Subcutaneous adipose tissue (tissue), 4 donors: ENCODE results near the gene XK. TPM values are rescaled to one million over a fixed set of nuclear protein-coding genes. Genes with fewer than 3 reads are reported as not detected.

ENCODE experiments used
- CTCF ChIP-seq: fragments of 450-650 bp; IDR thresholded peaks from one replicate; pipeline ENCODE4 v1.5.1; 2016; ENCODE audit warnings: low read depth, mild to moderate bottlenecking, control low read depth, antibody characterized with exemption, moderate library complexity
- total RNA-seq, 4 donors: library from RNA; depleted of rRNA; stranded (reverse); fragments of >200 nt; gene quantifications; one replicate each; pipeline ENCODE4 v1.1.0, GENCODE V29; 2016

The XK gene
- total RNA-seq, 4 donors from 2014 or later: 0.17 to 0.33 (median 0.22) TPM; not detected in 1

GRCh38 chrX:37684426-37684825 lies 1.2 kb upstream of the XK start:
- no peak for TF ChIP-seq CTCF

GRCh38 chrX:37684973-37685372 lies 618 bp upstream of the XK start:
- TF ChIP-seq CTCF: no peak

- TF ChIP-seq CTCF: no peak
Measured at GRCh38 chrX:37686369-37686995, 891 bp downstream of the XK start.

- TF ChIP-seq CTCF: no peak
Measured at GRCh38 chrX:37686996-37687395, 1.4 kb downstream of the XK start.

- no peak for TF ChIP-seq CTCF
Measured at GRCh38 chrX:37690119-37690518, 4.5 kb downstream of the XK start.

- no peak for TF ChIP-seq CTCF
Measured at GRCh38 chrX:37692918-37693317, 7.3 kb downstream of the XK start.

GRCh38 chrX:37697169-37697760 lies 11.7 kb downstream of the XK start:
- no peak for TF ChIP-seq CTCF
